ENCODE data around the gene BCKDHB. TPM values are rescaled to one million over a fixed set of nuclear protein-coding genes. Genes with fewer than 3 reads are reported as not detected.

BCKDHB gene
- total RNA-seq, 1 donor from 2014 or later: 37.2 TPM

DNA sequence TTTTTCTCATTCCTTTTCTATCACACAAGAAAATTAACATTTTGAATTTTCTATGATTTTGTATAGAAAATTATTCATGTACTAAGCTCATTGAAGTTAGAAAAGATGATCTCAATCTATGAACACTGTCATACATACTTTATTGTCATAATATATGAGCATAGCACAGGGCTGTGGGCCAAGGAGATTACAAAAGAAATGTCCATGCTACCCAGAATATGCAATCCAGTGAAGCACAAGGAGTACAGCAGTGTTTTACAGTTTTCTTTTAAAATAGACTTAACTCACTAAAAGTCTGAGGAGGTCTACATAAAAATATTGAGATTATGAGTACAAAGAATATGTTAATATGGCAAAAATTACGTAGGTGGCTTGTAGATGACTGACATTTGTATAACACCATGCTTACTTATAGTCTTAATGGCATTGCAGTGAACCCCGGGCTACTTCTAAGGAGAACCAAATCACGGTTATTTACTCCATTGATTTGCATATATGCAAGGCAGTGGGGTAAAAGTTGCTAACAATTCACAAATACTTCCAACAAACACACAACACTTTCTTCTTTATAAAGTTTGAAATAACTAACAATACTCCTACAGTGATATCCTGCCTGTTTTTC is 257.1 kb downstream of the BCKDHB start:
- no peak for DNase-seq
- no peak overlapping the region for H3K27ac ChIP-seq (replicated peaks)
- intact Hi-C loops (cut with micrococcal nuclease): no loop called here
- H3K27me3 ChIP-seq (ENCODE audit: low read depth): no peaks in the 10 kb centered on the region
- no peaks in the 10 kb centered on the region for H3K9me3 ChIP-seq (replicated peaks)
- TF ChIP-seq, protein P1, sequence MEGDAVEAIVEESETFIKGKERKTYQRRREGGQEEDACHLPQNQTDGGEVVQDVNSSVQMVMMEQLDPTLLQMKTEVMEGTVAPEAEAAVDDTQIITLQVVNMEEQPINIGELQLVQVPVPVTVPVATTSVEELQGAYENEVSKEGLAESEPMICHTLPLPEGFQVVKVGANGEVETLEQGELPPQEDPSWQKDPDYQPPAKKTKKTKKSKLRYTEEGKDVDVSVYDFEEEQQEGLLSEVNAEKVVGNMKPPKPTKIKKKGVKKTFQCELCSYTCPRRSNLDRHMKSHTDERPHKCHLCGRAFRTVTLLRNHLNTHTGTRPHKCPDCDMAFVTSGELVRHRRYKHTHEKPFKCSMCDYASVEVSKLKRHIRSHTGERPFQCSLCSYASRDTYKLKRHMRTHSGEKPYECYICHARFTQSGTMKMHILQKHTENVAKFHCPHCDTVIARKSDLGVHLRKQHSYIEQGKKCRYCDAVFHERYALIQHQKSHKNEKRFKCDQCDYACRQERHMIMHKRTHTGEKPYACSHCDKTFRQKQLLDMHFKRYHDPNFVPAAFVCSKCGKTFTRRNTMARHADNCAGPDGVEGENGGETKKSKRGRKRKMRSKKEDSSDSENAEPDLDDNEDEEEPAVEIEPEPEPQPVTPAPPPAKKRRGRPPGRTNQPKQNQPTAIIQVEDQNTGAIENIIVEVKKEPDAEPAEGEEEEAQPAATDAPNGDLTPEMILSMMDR (IDR thresholded peaks at IDR 0.05; ENCODE audit: borderline replicate concordance): no peak
- no peaks in the 10 kb centered on the region for H3K36me3 ChIP-seq
- H3K4me3 ChIP-seq: no peak overlapping the region
- H3K4me1 ChIP-seq: peaks cover 24% of the 10 kb centered on the region

DNA sequence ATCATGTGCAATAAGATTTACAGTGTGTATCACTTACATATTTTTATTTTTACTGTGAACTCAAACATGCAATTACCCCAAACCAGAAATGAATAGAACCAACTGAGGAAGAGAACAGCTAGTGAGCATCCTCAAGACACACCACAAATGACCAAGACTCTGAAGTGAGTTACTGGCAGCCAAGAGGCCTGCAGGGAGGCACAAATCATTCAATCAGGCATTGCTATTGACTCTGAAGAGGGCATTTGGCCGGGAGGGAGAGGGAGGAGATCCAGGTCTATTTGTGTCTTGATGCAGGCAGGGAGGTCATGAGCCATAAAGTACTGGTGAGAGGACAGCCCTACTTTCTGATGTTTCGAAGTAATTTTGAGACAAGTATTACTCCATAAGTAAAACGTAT is 257.7 kb downstream of the BCKDHB start:
- H3K27ac ChIP-seq (replicated peaks): no peak overlapping the region
- H3K27me3 ChIP-seq (ENCODE audit: low read depth): no peaks in the 10 kb centered on the region
- intact Hi-C loops (cut with micrococcal nuclease): no loop called here
- H3K4me1 ChIP-seq: peaks cover 24% of the 10 kb centered on the region
- DNase-seq: no peak
- no peaks in the 10 kb centered on the region for H3K9me3 ChIP-seq (replicated peaks)
- no peaks in the 10 kb centered on the region for H3K36me3 ChIP-seq
- no peak overlapping the region for H3K4me3 ChIP-seq
- TF ChIP-seq, protein P1 (IDR thresholded peaks at IDR 0.05; ENCODE audit: borderline replicate concordance): no peak

DNA sequence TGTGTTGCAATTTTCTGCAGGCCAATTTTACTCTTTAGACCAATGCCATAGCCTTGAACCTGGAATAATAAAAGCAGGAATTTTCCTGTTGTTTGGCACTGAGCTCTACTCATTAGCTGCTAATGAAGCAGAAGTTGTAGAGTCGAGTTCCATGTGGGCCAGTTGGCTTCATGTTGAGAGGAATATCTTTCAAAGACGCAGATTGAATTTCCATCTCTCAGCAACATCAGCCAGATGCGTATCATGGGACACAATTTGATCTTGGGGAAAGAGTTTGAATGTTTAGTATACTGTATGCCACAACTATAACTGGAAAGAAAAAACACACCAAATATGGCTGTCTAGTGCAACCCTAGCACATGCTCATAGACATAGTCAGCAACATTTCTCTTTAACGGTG is 259.6 kb downstream of the BCKDHB start:
- intact Hi-C loops (cut with micrococcal nuclease): no loop called here
- TF ChIP-seq, protein P1 (IDR thresholded peaks at IDR 0.05; ENCODE audit: borderline replicate concordance): no peak

DNA sequence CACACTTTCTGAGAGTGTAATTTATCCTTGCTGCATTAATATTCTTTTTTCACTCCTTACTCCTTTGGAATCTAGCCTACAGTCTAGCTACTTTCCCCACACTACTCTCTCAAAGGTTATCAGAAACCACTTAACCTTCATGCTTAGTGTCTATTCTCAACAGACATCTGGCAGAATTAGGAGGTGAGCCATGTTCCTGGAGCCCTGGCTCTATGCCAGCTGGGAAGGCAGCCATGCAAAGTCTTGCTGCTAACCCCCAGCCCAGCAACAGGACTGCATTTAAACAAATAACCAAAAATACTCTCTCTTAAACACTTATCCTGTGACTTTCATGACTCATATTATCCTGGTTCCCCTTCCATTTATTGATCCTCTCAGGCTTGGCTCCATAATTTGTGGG is 260.2 kb downstream of the BCKDHB start:
- DNase-seq: peak; percentile 71
- TF ChIP-seq, protein P1 (IDR thresholded peaks at IDR 0.05; ENCODE audit: borderline replicate concordance): no peak
- no peak overlapping the region for H3K27ac ChIP-seq (replicated peaks)
- H3K36me3 ChIP-seq: no peaks in the 10 kb centered on the region
- intact Hi-C loops (cut with micrococcal nuclease): no loop called here
- H3K9me3 ChIP-seq (replicated peaks): peaks cover 10% of the 10 kb centered on the region
- peaks cover 24% of the 10 kb centered on the region for H3K4me1 ChIP-seq
- no peaks in the 10 kb centered on the region for H3K27me3 ChIP-seq (ENCODE audit: low read depth)
- no peak overlapping the region for H3K4me3 ChIP-seq

More for the DNA sequence above, 259.6 kb downstream of the BCKDHB start:
- Histone ChIP-seq H3K27ac (replicated peaks) (no peak overlapping the region), H3K36me3 (no peaks in the 10 kb centered on the region), H3K4me1 (peaks cover 24% of the 10 kb centered on the region), H3K9me3 (replicated peaks) (peaks cover 4% of the 10 kb centered on the region), H3K27me3 (ENCODE audit: low read depth) (no peaks in the 10 kb centered on the region), H3K4me3 (no peak overlapping the region)
- DNase-seq: no peak

DNA sequence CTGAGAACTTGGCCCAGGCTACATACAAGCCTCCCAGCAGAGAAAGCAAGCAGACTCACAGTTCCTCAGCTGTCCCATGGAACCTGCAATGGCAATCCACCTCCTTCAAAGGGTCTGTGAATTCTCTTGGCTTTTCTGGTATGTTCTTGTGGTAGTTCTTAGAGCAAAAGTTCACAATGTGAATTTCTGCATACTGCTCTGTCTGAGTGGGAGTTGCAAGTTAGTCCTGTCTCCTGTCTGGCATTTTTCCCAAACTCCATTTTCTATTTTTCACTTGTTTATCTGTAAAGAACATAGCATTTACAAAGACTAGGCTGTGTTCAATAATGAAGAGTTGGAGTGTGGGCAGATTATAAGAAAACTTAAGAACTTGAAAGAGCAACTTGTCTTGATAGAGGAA is 269.9 kb downstream of the BCKDHB start:
- no peak for DNase-seq
- Histone ChIP-seq H3K4me3 (no peak overlapping the region), H3K27ac (replicated peaks) (no peak overlapping the region), H3K27me3 (ENCODE audit: low read depth) (no peaks in the 10 kb centered on the region), H3K36me3 (no peaks in the 10 kb centered on the region), H3K4me1 (no peaks in the 10 kb centered on the region), H3K9me3 (replicated peaks) (peaks cover 22% of the 10 kb centered on the region)
- intact Hi-C loops (cut with micrococcal nuclease): no loop called here
- TF ChIP-seq, protein P1 (IDR thresholded peaks at IDR 0.05; ENCODE audit: borderline replicate concordance): no peak
